ENCODE data around the gene C14orf119.

The C14orf119 gene

DNA sequence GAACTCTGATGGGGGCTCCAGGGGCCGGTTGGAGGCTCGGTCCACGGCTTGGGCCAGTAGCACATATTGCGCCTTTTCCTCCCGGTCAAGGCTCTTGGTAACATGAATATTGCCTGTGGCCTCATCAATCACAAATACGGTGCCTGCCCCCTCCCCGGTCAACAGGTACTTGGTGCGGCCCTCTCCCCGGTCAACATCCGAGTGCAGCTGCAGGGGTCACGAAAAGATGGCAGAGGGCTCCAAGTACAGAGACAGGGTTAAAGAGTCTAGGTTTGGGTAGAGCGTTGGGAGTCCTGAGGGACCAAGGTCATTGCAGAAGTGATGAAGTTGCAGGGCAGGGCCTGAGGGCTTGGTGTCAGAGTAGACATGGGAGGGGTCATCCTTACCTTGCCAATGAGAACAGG lies 40.2 kb upstream of the C14orf119 start:
- Histone ChIP-seq H3K27me3 (ENCODE audit: control insufficient read depth in 1 of 2, insufficient read depth in 2 of 2, low read length in 2 of 2) (no peaks in the 10 kb centered on the region), H3K9ac (ENCODE audit: low read length) (no peak overlapping the region), H3K4me1 (ENCODE audit: insufficient read depth, low read length) (peaks cover 17% of the 10 kb centered on the region), H3K4me3 (ENCODE audit: low read depth in 1 of 2, low read length in 2 of 2) (no peak overlapping the region), H3K27ac (ENCODE audit: low read depth, low read length) (no peak overlapping the region), H3K36me3 (ENCODE audit: insufficient read depth, low read length) (peaks cover 13% of the 10 kb centered on the region), H3K9me3 (ENCODE audit: low read length) (no peaks in the 10 kb centered on the region)

DNA sequence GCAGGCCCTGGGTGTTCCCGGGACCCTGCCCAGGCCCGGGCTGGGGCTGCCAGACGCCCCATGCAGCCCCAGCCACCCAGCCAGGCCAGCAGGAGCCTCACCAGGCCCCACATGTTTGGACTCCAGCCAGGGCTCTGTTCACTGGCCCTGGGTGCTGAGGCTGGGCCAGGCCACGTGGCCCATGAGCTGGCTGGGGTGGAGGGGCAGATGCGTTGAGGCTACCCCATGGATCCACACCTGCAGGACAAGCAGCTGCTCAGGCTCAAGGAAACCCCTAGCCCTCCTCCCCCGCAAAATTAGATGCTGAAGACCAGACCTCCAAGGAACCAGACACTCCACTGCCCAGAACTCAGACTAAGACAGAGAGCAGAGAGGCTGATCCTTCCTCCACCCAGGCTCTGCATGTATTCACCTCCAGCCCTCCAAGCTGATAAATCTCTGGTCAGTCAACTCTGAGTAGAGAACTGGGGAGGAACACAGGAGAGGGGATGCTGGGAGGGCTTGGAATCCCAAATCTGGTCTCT lies 39.6 kb upstream of the C14orf119 start:
- H3K9ac ChIP-seq (ENCODE audit: low read length), result peak overlapping the region; percentile 13
- no peaks in the 10 kb centered on the region for H3K9me3 ChIP-seq (ENCODE audit: low read length)
- no peak overlapping the region for H3K27ac ChIP-seq (ENCODE audit: low read depth, low read length)
- no peak overlapping the region for H3K4me3 ChIP-seq (ENCODE audit: low read depth in 1 of 2, low read length in 2 of 2)
- H3K4me1 ChIP-seq (ENCODE audit: insufficient read depth, low read length), result peaks cover 17% of the 10 kb centered on the region
- H3K36me3 ChIP-seq (ENCODE audit: insufficient read depth, low read length), result peaks cover 18% of the 10 kb centered on the region
- H3K27me3 ChIP-seq (ENCODE audit: control insufficient read depth in 1 of 2, insufficient read depth in 2 of 2, low read length in 2 of 2), result no peaks in the 10 kb centered on the region

- H3K36me3 ChIP-seq (ENCODE audit: insufficient read depth, low read length), result peaks cover 24% of the 10 kb centered on the region
- H3K4me1 ChIP-seq (ENCODE audit: insufficient read depth, low read length), result peaks cover 17% of the 10 kb centered on the region
- H3K4me3 ChIP-seq (ENCODE audit: low read depth in 1 of 2, low read length in 2 of 2), result peak overlapping the region in 1 of 2 donors; percentile 47
- H3K9ac ChIP-seq (ENCODE audit: low read length), result peak overlapping the region; percentile 13
- H3K27me3 ChIP-seq (ENCODE audit: control insufficient read depth in 1 of 2, insufficient read depth in 2 of 2, low read length in 2 of 2), result no peaks in the 10 kb centered on the region
- H3K27ac ChIP-seq (ENCODE audit: low read depth, low read length), result no peak overlapping the region
- H3K9me3 ChIP-seq (ENCODE audit: low read length), result no peaks in the 10 kb centered on the region
Measured at GRCh38 chr14:23056145-23056955, 39.0 kb upstream of the C14orf119 start.

DNA sequence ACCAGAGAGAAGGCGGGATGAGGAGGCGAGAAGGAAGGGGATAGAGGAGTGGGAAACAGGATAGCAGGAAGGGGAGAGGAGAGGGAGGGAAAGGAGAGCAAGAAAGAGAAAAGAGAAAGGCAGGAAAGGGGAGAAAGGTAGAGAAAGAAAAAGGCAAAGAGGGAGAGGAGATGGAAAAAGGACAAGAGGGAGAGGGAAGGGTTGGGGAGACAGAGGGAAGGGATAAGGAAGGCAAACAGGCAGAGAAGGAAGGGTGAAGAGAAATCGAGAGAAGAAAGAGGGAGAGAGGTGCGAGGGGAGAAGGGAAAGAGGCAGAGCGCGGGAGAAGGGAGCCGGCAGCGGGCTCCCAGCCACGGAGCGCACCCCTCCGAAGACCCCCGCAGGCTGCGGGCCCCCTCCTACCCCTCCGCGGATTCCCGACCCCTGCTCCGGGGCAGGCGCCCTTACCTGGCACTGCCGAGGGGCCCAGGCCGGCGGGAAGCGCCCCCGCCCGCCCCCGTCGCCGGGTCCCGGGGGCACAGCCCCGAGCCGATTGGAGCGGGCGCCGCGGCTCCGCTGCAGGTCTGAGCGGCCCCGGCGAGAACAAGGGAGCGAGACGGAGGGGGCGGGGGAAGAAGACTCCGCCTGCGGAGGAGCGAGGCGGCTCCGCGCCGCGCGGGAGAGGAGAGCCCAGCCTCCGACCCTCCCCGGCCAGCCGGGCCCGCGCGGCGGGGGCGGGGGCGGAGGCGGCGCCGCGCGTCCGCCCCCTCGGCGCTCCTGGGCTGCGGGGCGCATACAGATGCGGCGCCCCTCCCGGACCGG lies 38.1 kb upstream of the C14orf119 start, which contains the start of gene CDH24:
CDH24 (minus strand) TSS at position 565 of the 801 bp plus-strand sequence. CDS start 1,787 bp downstream, outside the sequence.
- peaks cover 27% of the 10 kb centered on the region for H3K36me3 ChIP-seq (ENCODE audit: insufficient read depth, low read length)
- H3K4me1 ChIP-seq (ENCODE audit: insufficient read depth, low read length), result peaks cover 21% of the 10 kb centered on the region
- H3K9ac ChIP-seq (ENCODE audit: low read length), result peak within 1 kb of the TSS; percentile 13
- peak within 1 kb of the TSS; percentile 54 to 61 for H3K4me3 ChIP-seq (ENCODE audit: low read depth in 1 of 2, low read length in 2 of 2)
- peak within 1 kb of the TSS; percentile 86 for H3K27ac ChIP-seq (ENCODE audit: low read depth, low read length)
- no peaks in the 10 kb centered on the region for H3K9me3 ChIP-seq (ENCODE audit: low read length)
- H3K27me3 ChIP-seq (ENCODE audit: control insufficient read depth in 1 of 2, insufficient read depth in 2 of 2, low read length in 2 of 2), result no peaks in the 10 kb centered on the region

DNA sequence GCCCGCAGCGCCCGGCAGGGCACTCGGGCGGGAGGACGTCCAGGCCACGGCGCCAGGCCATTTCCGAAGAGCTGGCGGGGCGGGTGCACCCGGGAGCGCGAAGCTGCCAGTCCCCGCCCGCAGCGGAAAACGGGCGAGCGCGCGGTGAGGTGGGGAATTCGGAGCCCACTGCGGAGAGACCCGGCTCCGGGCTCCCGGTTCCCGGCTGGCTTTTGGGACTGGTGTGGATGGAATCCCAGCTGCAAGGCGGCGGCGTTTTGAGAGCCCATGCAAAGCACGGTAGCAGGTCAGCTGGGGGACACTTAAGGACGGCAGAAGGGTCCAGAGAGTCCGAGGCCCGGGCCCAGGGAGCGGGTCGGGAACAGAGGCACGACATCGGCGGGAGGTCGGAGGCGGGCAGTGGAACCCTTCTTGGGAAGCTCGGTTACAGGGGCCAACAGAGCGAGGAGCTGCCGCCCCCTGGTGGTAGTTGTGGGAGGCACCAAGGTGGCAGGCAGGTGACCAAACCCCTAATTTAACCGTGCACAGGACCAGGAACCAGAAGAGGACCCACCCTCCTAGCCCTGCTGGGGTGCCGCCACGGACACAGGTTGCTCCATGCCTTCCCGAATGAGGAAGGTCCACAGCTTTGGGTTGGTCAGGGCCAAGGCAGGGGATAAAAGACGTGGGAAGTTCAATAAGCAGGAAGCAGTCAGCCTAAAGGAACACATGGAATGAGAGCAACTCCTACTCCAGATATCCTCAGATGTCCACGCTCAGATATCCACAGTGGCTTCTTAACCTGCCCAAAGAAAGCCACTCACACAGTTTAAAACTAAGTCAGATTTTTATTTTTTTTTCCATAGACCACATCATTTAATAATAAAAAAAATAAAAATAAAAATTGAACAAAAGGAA lies 37.3 kb upstream of the C14orf119 start:
- H3K9me3 ChIP-seq (ENCODE audit: low read length), result no peaks in the 10 kb centered on the region
- H3K4me1 ChIP-seq (ENCODE audit: insufficient read depth, low read length), result peaks cover 25% of the 10 kb centered on the region
- peak overlapping the region; percentile 86 for H3K27ac ChIP-seq (ENCODE audit: low read depth, low read length)
- H3K36me3 ChIP-seq (ENCODE audit: insufficient read depth, low read length), result peaks cover 36% of the 10 kb centered on the region
- H3K4me3 ChIP-seq (ENCODE audit: low read depth in 1 of 2, low read length in 2 of 2), result peak overlapping the region; percentile 54 to 61
- H3K9ac ChIP-seq (ENCODE audit: low read length), result no peak overlapping the region
- no peaks in the 10 kb centered on the region for H3K27me3 ChIP-seq (ENCODE audit: control insufficient read depth in 1 of 2, insufficient read depth in 2 of 2, low read length in 2 of 2)

- Histone ChIP-seq H3K27ac (ENCODE audit: low read depth, low read length) (no peak overlapping the region), H3K9ac (ENCODE audit: low read length) (no peak overlapping the region), H3K4me1 (ENCODE audit: insufficient read depth, low read length) (peaks cover 25% of the 10 kb centered on the region), H3K9me3 (ENCODE audit: low read length) (no peaks in the 10 kb centered on the region), H3K36me3 (ENCODE audit: insufficient read depth, low read length) (peaks cover 45% of the 10 kb centered on the region), H3K27me3 (ENCODE audit: control insufficient read depth in 1 of 2, insufficient read depth in 2 of 2, low read length in 2 of 2) (no peaks in the 10 kb centered on the region), H3K4me3 (ENCODE audit: low read depth in 1 of 2, low read length in 2 of 2) (no peak overlapping the region)
Measured at GRCh38 chr14:23058654-23059504, 36.4 kb upstream of the C14orf119 start.

DNA sequence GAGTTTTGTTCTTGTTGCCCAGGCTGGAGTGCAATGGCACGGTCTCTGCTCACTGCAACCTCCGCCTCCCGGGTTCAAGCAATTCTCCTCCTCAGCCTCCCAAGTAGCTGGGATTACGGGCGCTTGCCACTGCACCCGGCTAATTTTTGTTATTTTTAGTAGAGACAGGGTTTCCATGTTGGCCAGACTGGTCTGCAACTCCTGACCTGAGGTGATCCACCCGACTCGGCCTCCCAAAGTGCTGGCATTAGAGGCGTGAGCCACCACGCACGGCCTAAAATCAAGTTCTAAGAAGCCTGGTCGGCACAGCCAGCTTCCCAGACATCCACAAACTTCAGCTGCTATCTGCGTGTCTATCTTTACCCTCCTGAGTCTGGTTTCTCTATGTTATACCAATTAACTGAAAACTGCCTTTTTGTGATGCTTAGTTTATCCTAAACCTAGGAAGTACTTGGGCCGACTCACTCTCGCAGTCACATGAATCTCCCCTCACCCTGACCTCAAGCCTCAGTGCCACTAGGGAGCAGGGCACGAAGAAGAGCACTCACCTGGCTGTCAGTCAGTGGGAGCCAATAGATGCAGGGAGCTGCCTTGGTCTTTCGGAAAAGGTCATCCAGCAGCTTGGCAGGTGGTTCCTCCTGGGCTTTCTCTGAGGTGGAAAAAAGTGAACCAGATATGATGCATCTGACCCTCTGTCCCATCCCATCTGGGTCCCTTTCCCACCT lies 34.6 kb upstream of the C14orf119 start:
- no peak overlapping the region for H3K4me3 ChIP-seq (ENCODE audit: low read depth in 1 of 2, low read length in 2 of 2)
- no peaks in the 10 kb centered on the region for H3K9me3 ChIP-seq (ENCODE audit: low read length)
- H3K27me3 ChIP-seq (ENCODE audit: control insufficient read depth in 1 of 2, insufficient read depth in 2 of 2, low read length in 2 of 2), result no peaks in the 10 kb centered on the region
- H3K27ac ChIP-seq (ENCODE audit: low read depth, low read length), result no peak overlapping the region
- peaks cover 60% of the 10 kb centered on the region for H3K36me3 ChIP-seq (ENCODE audit: insufficient read depth, low read length)
- no peak overlapping the region for H3K9ac ChIP-seq (ENCODE audit: low read length)
- peaks cover 20% of the 10 kb centered on the region for H3K4me1 ChIP-seq (ENCODE audit: insufficient read depth, low read length)

DNA sequence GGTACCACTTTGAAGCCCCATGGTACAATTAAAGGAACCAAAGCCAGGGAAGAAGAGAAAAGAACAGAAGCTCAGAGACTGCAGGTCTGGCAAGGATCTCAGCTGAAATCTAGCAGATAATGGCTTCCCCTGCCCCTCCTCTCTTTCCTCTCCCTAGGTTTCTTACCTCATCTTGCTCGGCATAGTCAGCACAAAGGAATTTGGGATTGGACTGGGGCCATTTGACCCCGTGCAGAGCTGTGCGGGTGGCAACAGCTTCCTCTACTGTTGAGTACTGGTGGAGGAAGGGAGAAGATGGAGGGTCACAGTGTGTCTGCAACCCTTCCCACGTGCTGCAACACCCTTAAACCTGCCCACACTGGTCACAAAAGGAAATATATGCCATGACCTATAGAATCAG lies 33.3 kb upstream of the C14orf119 start:
- Histone ChIP-seq H3K9me3 (ENCODE audit: low read length) (no peaks in the 10 kb centered on the region), H3K27me3 (ENCODE audit: control insufficient read depth in 1 of 2, insufficient read depth in 2 of 2, low read length in 2 of 2) (no peaks in the 10 kb centered on the region), H3K4me3 (ENCODE audit: low read depth in 1 of 2, low read length in 2 of 2) (no peak overlapping the region), H3K27ac (ENCODE audit: low read depth, low read length) (no peak overlapping the region), H3K36me3 (ENCODE audit: insufficient read depth, low read length) (peaks cover 71% of the 10 kb centered on the region), H3K9ac (ENCODE audit: low read length) (no peak overlapping the region), H3K4me1 (ENCODE audit: insufficient read depth, low read length) (peaks cover 7% of the 10 kb centered on the region)

DNA sequence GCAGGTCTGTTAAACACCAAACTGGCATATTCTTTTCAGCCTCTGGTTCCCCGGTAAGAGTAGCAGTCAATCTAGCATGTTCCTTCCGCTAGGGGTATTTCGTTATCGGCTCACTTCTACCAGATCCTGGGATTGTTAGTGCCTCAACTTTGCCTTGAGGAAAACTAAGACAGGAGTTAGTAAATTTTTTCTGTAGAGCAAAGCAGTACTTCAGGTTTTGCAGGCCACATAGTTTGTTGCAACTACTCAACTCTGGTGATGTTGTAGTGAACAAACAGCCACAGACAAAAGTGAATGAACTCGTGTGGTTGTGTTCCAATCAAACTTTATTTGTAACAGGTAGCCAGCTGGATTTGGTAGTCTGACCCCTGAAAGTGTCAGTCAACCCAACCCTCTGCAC lies 31.7 kb upstream of the C14orf119 start:
- no peaks in the 10 kb centered on the region for H3K27me3 ChIP-seq (ENCODE audit: control insufficient read depth in 1 of 2, insufficient read depth in 2 of 2, low read length in 2 of 2)
- H3K4me3 ChIP-seq (ENCODE audit: low read depth in 1 of 2, low read length in 2 of 2), result no peak overlapping the region
- no peaks in the 10 kb centered on the region for H3K9me3 ChIP-seq (ENCODE audit: low read length)
- H3K36me3 ChIP-seq (ENCODE audit: insufficient read depth, low read length), result peaks cover 81% of the 10 kb centered on the region
- H3K4me1 ChIP-seq (ENCODE audit: insufficient read depth, low read length), result peaks cover 7% of the 10 kb centered on the region
- H3K9ac ChIP-seq (ENCODE audit: low read length), result no peak overlapping the region
- no peak overlapping the region for H3K27ac ChIP-seq (ENCODE audit: low read depth, low read length)

DNA sequence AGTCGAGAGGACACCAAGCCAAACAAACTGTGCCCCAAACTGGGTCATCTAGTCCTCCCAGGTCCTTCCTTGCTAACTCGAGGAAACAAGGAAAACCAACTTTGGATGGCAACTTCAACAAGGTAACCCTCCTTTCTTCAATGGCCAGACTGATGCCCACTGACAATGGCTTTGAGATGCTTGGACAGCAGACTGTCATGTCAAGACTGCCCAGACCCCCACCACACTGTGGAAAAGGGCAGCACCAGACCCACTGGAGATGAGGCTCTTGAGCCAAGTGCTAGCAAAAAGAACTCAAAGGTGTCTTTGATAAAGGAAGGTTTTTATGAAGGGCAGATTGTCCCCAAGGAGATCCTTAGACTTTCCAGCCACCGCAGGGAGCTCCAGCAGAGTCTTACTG lies 28.9 kb upstream of the C14orf119 start:
- Histone ChIP-seq H3K4me3 (ENCODE audit: low read depth in 1 of 2, low read length in 2 of 2) (no peak overlapping the region), H3K9me3 (ENCODE audit: low read length) (no peaks in the 10 kb centered on the region), H3K36me3 (ENCODE audit: insufficient read depth, low read length) (peaks cover 62% of the 10 kb centered on the region), H3K27me3 (ENCODE audit: control insufficient read depth in 1 of 2, insufficient read depth in 2 of 2, low read length in 2 of 2) (no peaks in the 10 kb centered on the region), H3K27ac (ENCODE audit: low read depth, low read length) (no peak overlapping the region), H3K9ac (ENCODE audit: low read length) (no peak overlapping the region), H3K4me1 (ENCODE audit: insufficient read depth, low read length) (peaks cover 16% of the 10 kb centered on the region)
